ENCODE measurements around the gene ITGA2. TPM values are rescaled to one million over a fixed set of nuclear protein-coding genes. Genes with fewer than 3 reads are reported as not detected.

The ITGA2 gene
- total and polyA plus RNA-seq, 2 donors (not counting 1 experiment from before 2014, with no cell fraction given) = not detected

DNA sequence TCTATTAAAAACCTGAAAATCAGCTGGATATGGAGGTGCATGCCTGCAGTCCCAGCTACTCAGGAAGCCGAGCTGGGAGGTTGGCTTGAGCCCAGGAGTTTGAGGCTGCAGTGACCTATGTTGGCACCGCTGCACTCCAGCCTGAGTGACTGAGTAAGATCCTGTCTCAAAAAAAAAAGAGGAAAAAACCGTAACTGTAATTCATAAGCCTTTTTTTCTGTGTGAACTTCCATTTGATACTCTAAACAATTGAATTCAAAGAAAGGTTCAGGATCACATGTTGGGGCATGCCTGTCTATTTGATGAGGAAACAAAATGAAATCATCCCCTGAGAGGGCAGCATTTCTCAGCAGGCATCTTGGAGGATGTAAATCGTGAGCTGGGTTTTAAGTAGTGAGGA, 38.8 kb downstream of the ITGA2 start:
- DNase-seq (no peak), ATAC-seq (ENCODE audit: low read depth) (no peak)
- no peak overlapping the region for H3K4me3 ChIP-seq (ENCODE audit: control extremely low read depth in 1 of 5, extremely low read depth in 1 of 5, insufficient read depth in 1 of 5, low read depth in 2 of 5, low read length in 4 of 5)
- H3K27ac ChIP-seq (ENCODE audit: low read length in 2 of 2) = no peak overlapping the region
- H3K9ac ChIP-seq (ENCODE audit: low read length) = no peak overlapping the region
- no peaks in the 10 kb centered on the region for H3K4me1 ChIP-seq (ENCODE audit: control insufficient read depth in 2 of 2, insufficient read depth in 2 of 2, low read length in 2 of 2)
- Mint-ChIP-seq H3K27me3 (no peaks in the 10 kb centered on the region), H3K9me3 (ENCODE audit: insufficient read depth) (no peaks in the 10 kb centered on the region), H3K27ac (no peak overlapping the region), H3K4me1 (no peaks in the 10 kb centered on the region), H3K4me3 (no peak overlapping the region)
- no peak overlapping the region for H3K4me2 ChIP-seq (replicated peaks; ENCODE audit: low read depth, low read length, poor library complexity, severe bottlenecking)
- no peak for TF ChIP-seq EZH2 (IDR thresholded peaks at IDR 0.05; ENCODE audit: borderline replicate concordance, insufficient read depth, low read depth, low read length, poor library complexity, severe bottlenecking)
- no peak for TF ChIP-seq CTCF (IDR thresholded peaks at IDR 0.05)
- CTCF ChIA-PET = no interaction called here
- H3K79me2 ChIP-seq (ENCODE audit: control insufficient read depth, insufficient read depth, low read length) = no peaks in the 10 kb centered on the region
- no peaks in the 10 kb centered on the region for H3K9me3 ChIP-seq (ENCODE audit: control extremely low read depth in 1 of 3, control insufficient read depth in 2 of 3, insufficient read depth in 1 of 3, low read length in 2 of 3)
- 56% methylated on average over 3 of the region's 4 CpGs for WGBS (ENCODE audit: insufficient coverage)
- no peaks in the 10 kb centered on the region for H4K20me1 ChIP-seq (ENCODE audit: control insufficient read depth, insufficient read depth, low read length, poor library complexity, severe bottlenecking)
- intact Hi-C loops (cut with micrococcal nuclease) = no loop called here
- H3K27me3 ChIP-seq (replicated peaks in 1 of 4; ENCODE audit: control extremely low read depth in 1 of 4, control insufficient read depth in 3 of 4, insufficient read depth in 4 of 4, low read length in 3 of 4) = no peaks in the 10 kb centered on the region
- POLR2A ChIA-PET = no interaction called here
- no peak overlapping the region for H2AFZ ChIP-seq (ENCODE audit: insufficient read depth, low read depth, low read length, poor library complexity, severe bottlenecking)
- no peaks in the 10 kb centered on the region for H3K36me3 ChIP-seq (replicated peaks in 1 of 2; ENCODE audit: control extremely low read depth in 1 of 2, control insufficient read depth in 1 of 2, extremely low read depth in 1 of 2, insufficient read depth in 2 of 2, low read length in 1 of 2)

GRCh38 chr5:53029608-53030007, 40.5 kb downstream of the ITGA2 start:
- H3K27me3 Mint-ChIP-seq = no peaks in the 10 kb centered on the region
- H3K4me3 Mint-ChIP-seq = no peak overlapping the region
- ChIA-PET CTCF (no interaction called here), POLR2A (no interaction called here)
- no peak overlapping the region for H3K27ac ChIP-seq (ENCODE audit: low read length in 2 of 2)
- no peaks in the 10 kb centered on the region for H3K4me1 Mint-ChIP-seq
- DNase-seq = no peak
- H2AFZ ChIP-seq (ENCODE audit: insufficient read depth, low read depth, low read length, poor library complexity, severe bottlenecking) = no peak overlapping the region
- H3K27me3 ChIP-seq (replicated peaks in 1 of 4; ENCODE audit: control extremely low read depth in 1 of 4, control insufficient read depth in 3 of 4, insufficient read depth in 4 of 4, low read length in 3 of 4) = no peaks in the 10 kb centered on the region
- TF ChIP-seq CTCF (IDR thresholded peaks at IDR 0.05) (no peak), EZH2 (IDR thresholded peaks at IDR 0.05; ENCODE audit: borderline replicate concordance, insufficient read depth, low read depth, low read length, poor library complexity, severe bottlenecking) (no peak)
- no peaks in the 10 kb centered on the region for H3K79me2 ChIP-seq (ENCODE audit: control insufficient read depth, insufficient read depth, low read length)
- ATAC-seq (ENCODE audit: low read depth) = no peak
- H3K36me3 ChIP-seq (replicated peaks in 1 of 2; ENCODE audit: control extremely low read depth in 1 of 2, control insufficient read depth in 1 of 2, extremely low read depth in 1 of 2, insufficient read depth in 2 of 2, low read length in 1 of 2) = no peaks in the 10 kb centered on the region
- H3K4me3 ChIP-seq (ENCODE audit: control extremely low read depth in 1 of 5, extremely low read depth in 1 of 5, insufficient read depth in 1 of 5, low read depth in 2 of 5, low read length in 4 of 5) = no peak overlapping the region
- H3K9me3 ChIP-seq (ENCODE audit: control extremely low read depth in 1 of 3, control insufficient read depth in 2 of 3, insufficient read depth in 1 of 3, low read length in 2 of 3) = no peaks in the 10 kb centered on the region
- H3K9ac ChIP-seq (ENCODE audit: low read length) = no peak overlapping the region
- 60% methylated on average over 1 of the region's 1 CpG for WGBS (ENCODE audit: insufficient coverage)
- H3K4me2 ChIP-seq (replicated peaks; ENCODE audit: low read depth, low read length, poor library complexity, severe bottlenecking) = no peak overlapping the region
- no peaks in the 10 kb centered on the region for H4K20me1 ChIP-seq (ENCODE audit: control insufficient read depth, insufficient read depth, low read length, poor library complexity, severe bottlenecking)
- H3K4me1 ChIP-seq (ENCODE audit: control insufficient read depth in 2 of 2, insufficient read depth in 2 of 2, low read length in 2 of 2) = no peaks in the 10 kb centered on the region
- intact Hi-C loops (cut with micrococcal nuclease) = no loop called here
- no peaks in the 10 kb centered on the region for H3K9me3 Mint-ChIP-seq (ENCODE audit: insufficient read depth)
- no peak overlapping the region for H3K27ac Mint-ChIP-seq

Measured in B cell (primary cell).